ENCODE data around the gene ANXA2R. TPM values are rescaled to one million over a fixed set of nuclear protein-coding genes. Genes with fewer than 3 reads are reported as not detected.
A peak's percentile ranks its signal among the peaks of the same experiment; 100 is the strongest.

ANXA2R gene
- total and polyA plus RNA-seq, 9 of the 15 experiments (the other 6 are each of a cell fraction or from before 2014, with no cell fraction given), result 2.1 to 4.8 (median 3.4) TPM

DNA sequence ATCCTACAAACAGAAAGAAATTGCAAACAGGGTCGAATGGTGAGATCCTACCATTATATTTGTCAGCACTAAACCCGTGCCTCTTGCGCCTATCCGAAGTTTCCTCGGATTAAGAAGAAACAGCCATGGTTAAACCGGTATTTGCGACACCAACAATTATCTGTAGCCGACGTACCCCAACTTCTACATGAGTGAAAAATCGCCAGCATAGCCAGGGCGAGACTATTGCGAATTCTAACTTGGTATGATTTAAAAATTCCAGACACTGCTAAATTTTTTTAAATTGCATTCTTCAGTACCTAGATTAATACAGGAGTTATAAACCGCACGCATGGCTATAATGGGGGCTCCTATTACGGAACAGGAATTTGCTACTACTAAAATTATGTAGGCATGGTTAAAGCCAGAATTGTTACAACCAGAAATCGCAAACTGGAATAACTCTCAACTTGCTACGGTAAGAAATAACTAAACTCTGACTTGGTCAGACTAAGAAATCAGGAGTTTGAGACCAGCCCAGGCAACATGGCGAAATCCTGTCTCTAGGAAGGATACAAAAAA lies 25.3 kb upstream of the ANXA2R start (continued):
- TF ChIP-seq, protein P1, sequence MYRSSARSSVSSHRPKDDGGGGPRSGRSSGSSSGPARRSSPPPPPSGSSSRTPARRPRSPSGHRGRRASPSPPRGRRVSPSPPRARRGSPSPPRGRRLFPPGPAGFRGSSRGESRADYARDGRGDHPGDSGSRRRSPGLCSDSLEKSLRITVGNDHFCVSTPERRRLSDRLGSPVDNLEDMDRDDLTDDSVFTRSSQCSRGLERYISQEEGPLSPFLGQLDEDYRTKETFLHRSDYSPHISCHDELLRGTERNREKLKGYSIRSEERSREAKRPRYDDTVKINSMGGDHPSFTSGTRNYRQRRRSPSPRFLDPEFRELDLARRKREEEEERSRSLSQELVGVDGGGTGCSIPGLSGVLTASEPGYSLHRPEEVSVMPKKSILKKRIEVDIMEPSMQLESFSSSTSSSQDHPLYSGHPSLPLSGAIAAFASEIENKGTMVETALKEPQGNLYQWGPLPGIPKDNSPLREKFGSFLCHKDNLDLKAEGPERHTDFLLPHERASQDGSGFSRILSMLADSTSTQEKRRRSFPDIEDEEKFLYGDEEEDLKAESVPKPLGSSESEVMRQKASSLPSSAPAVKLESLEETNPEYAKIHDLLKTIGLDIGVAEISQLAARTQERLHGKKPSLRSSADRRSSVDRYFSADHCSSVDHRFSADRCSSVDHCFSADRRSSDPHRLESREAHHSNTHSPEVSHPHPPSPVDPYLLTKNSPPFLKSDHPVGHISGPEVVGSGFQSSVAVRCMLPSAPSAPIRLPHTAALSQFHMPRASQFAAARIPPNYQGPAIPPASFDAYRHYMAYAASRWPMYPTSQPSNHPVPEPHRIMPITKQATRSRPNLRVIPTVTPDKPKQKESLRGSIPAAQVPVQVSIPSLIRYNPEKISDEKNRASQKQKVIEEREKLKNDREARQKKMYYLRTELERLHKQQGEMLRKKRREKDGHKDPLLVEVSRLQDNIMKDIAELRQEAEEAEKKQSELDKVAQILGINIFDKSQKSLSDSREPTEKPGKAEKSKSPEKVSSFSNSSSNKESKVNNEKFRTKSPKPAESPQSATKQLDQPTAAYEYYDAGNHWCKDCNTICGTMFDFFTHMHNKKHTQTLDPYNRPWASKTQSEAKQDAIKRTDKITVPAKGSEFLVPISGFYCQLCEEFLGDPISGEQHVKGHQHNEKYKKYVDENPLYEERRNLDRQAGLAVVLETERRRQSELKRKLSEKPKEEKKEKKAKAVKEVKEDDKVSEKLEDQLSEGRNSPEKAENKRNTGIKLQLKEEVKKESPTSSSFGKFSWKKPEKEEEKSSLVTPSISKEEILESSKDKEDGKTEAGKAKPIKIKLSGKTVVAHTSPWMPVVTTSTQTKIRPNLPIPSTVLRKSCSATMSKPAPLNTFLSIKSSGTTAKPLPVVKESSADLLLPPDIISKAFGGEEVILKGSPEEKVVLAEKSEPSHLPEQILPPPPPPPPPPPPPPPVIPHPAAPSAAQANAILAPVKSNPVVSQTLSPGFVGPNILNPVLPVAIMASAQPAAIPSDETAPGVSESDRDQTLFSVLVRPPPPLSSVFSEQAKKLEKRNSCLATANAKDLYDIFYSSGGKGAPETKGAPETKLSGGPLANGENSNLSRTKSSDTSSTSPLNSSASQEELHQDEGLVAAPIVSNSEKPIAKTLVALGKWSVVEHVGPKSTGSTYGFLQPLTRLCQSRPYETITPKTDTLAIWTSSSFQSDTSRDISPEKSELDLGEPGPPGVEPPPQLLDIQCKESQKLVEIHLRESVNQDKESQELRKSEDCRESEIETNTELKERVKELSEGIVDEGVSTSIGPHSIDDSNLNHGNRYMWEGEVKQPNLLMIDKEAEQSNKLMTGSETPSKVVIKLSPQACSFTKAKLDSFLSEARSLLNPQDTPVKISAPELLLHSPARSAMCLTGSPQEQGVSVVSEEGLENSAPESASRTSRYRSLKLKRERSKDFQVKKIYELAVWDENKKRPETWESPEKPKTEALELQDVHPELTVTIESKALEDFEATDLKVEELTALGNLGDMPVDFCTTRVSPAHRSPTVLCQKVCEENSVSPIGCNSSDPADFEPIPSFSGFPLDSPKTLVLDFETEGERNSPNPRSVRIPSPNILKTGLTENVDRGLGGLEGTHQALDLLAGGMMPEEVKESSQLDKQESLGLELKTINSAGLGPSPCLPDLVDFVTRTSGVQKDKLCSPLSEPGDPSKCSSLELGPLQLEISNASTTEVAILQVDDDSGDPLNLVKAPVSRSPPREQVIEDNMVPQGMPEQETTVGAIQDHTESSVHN (IDR thresholded peaks at IDR 0.05; ENCODE audit: borderline replicate concordance in 1 of 2, low read depth in 1 of 2), result no peak
- TF ChIP-seq ZFX (CRISPR knock-in tag; IDR thresholded peaks at IDR 0.05) (no peak), HIVEP1 (CRISPR knock-in tag; IDR thresholded peaks at IDR 0.05) (no peak), ZNF224 (CRISPR knock-in tag; IDR thresholded peaks at IDR 0.05) (no peak), SMAD4 (CRISPR knock-in tag; conservative IDR thresholded peaks at IDR 0.05) (no peak), SIN3A (IDR thresholded peaks at IDR 0.05; ENCODE audit: borderline replicate concordance in 2 of 2, control insufficient read depth in 1 of 2, low read depth in 2 of 2, low read length in 2 of 2) (0 out of 4 replicates have a peak, but pooled peaks of 1 of the 2 experiments have one; percentile 9), PCBP1 (IDR thresholded peaks at IDR 0.05; ENCODE audit: low read depth, low read length, poor library complexity, severe bottlenecking) (no peak), CHD1 (IDR thresholded peaks at IDR 0.05; ENCODE audit: low read length) (peak; percentile 58), TAF9B (IDR thresholded peaks at IDR 0.05; ENCODE audit: partially characterized antibody) (peak; percentile 20), U2AF1 (optimal IDR thresholded peaks at IDR 0.05; ENCODE audit: low read depth, low read length) (no peak), ESRRA (IDR thresholded peaks at IDR 0.05; ENCODE audit: borderline replicate concordance, low read depth) (no peak)
- TF ChIP-seq, protein P2, sequence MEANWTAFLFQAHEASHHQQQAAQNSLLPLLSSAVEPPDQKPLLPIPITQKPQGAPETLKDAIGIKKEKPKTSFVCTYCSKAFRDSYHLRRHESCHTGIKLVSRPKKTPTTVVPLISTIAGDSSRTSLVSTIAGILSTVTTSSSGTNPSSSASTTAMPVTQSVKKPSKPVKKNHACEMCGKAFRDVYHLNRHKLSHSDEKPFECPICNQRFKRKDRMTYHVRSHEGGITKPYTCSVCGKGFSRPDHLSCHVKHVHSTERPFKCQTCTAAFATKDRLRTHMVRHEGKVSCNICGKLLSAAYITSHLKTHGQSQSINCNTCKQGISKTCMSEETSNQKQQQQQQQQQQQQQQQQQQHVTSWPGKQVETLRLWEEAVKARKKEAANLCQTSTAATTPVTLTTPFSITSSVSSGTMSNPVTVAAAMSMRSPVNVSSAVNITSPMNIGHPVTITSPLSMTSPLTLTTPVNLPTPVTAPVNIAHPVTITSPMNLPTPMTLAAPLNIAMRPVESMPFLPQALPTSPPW (CRISPR knock-in tag; IDR thresholded peaks at IDR 0.05), result peak; percentile 4; the same call in 1 of the 2 replicates
- TF ChIP-seq, protein P3, sequence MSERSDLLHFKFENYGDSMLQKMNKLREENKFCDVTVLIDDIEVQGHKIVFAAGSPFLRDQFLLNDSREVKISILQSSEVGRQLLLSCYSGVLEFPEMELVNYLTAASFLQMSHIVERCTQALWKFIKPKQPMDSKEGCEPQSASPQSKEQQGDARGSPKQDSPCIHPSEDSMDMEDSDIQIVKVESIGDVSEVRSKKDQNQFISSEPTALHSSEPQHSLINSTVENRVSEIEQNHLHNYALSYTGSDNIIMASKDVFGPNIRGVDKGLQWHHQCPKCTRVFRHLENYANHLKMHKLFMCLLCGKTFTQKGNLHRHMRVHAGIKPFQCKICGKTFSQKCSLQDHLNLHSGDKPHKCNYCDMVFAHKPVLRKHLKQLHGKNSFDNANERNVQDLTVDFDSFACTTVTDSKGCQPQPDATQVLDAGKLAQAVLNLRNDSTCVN (CRISPR knock-in tag; IDR thresholded peaks at IDR 0.05), result no peak
- TF ChIP-seq, protein P4, sequence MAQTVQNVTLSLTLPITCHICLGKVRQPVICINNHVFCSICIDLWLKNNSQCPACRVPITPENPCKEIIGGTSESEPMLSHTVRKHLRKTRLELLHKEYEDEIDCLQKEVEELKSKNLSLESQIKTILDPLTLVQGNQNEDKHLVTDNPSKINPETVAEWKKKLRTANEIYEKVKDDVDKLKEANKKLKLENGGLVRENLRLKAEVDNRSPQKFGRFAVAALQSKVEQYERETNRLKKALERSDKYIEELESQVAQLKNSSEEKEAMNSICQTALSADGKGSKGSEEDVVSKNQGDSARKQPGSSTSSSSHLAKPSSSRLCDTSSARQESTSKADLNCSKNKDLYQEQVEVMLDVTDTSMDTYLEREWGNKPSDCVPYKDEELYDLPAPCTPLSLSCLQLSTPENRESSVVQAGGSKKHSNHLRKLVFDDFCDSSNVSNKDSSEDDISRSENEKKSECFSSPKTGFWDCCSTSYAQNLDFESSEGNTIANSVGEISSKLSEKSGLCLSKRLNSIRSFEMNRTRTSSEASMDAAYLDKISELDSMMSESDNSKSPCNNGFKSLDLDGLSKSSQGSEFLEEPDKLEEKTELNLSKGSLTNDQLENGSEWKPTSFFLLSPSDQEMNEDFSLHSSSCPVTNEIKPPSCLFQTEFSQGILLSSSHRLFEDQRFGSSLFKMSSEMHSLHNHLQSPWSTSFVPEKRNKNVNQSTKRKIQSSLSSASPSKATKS (CRISPR knock-in tag; IDR thresholded peaks at IDR 0.05), result no peak

Measured in K562 (cell line).